G401 (cell line): ENCODE measurements around the gene BRSK2. TPM values are rescaled to one million over a fixed set of nuclear protein-coding genes. Genes with fewer than 3 reads are reported as not detected.
A peak's percentile ranks its signal among the peaks of the same experiment; 100 is the strongest.
"Not testable (repeated sequence)": the region's sequence is repeated elsewhere in the genome, so short reads cannot be mapped to it uniquely, and the experiment has no call there.

Source experiments
- DNase-seq: peaks from one replicate; pipeline ENCODE4 v3.0.0-alpha.2; 2015; ENCODE audit warnings: low spot score
- in situ Hi-C: cut with HindIII; loops from 2 replicates; pipeline ENCODE4 v1.10.0; 2016; ENCODE audit warnings: low sequenced_read_pairs, mixed read lengths
- total RNA-seq: library from RNA; depleted of rRNA; stranded (reverse); fragments of >200 nt; shearing (Covaris generic); gene quantifications from 2 replicates; pipeline ENCODE4 v1.2.3, GENCODE V29; 2014; rRNA removed

The BRSK2 gene
- total RNA-seq, result 5.2 and 9.2 TPM in 2 replicates

- no peak for DNase-seq
- in situ Hi-C loops, result no loop called here
These were observed at the start of gene BRSK2 for GRCh38 chr11:1389932-1390568. BRSK2 (plus strand) TSS chr11:1389934; CDS start chr11:1390285, 351 bp downstream.

- in situ Hi-C loops, result no loop called here
These were observed 49.6 kb upstream of the BRSK2 start for GRCh38 chr11:1340111-1340510.

GRCh38 chr11:1341226-1341625, 48.5 kb upstream of the BRSK2 start:
- DNase-seq, in situ Hi-C loops: not testable (repeated sequence)

More at GRCh38 chr11:1340111-1340510, 49.6 kb upstream of the BRSK2 start:
- DNase-seq, result no peak

DNA sequence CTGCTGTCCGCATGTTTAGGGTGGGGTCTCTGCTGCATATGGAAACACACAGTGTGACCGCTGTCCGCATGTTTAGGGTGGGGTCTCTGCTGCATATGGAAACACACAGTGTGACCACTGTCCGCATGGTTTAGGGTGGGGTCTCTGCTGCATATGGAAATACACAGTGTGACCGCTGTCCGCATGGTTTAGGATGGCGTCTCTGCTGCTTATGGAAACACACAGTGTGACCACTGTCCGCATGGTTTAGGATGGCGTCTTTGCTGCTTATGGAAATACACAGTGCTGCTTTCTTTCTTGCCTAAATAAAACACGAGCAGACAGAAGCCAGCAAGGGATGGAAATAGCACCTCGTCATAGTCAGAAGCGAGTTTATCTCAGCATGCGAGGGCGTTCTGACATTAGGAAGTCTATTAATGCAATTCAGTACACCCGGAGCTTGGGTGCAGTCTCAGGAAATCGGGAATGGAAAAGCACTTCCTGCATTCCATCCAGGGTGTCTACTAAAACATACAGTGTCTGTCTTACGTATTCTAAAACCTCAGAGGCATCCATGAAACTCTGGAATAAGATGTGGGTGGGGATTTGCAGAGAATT, 47.7 kb upstream of the BRSK2 start:
- no peak for DNase-seq
- in situ Hi-C loops, result no loop called here

- no peak for DNase-seq
- in situ Hi-C loops, result no loop called here
These were observed 46.8 kb upstream of the BRSK2 start for GRCh38 chr11:1342946-1343345.

DNA sequence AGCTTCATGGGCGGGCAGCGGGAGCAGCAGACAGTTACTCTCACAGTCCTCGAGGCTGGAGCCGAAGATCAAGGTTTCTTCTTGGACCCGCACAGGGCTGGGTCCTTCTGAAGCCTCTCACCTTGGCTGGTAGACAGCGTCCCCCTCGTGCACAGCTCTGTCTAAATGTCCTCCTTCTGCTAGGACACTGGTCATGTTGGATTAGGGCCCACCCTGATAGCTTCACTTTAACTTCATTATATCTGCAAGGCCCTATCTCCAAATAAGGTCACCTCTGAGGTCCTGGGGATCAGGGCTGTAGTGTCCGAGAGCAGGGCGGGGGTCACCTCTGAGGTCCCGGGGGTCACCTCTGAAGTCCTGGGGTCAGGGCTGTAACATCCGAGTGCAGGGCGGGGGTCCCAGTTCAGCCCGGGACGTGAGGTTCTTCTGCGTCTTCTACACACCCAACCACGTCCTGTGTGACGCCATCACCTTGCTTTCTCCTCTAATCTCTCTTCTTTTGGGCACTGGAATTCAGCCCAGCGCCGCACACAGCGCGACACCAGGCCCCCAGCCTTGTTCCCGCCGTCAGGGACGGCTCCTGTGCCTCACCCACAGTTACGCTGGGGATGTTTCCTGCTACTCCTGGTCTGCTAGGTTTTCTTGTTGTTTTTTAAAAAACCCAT, 46.2 kb upstream of the BRSK2 start:
- no peak for DNase-seq
- in situ Hi-C loops, result no loop called here

DNA sequence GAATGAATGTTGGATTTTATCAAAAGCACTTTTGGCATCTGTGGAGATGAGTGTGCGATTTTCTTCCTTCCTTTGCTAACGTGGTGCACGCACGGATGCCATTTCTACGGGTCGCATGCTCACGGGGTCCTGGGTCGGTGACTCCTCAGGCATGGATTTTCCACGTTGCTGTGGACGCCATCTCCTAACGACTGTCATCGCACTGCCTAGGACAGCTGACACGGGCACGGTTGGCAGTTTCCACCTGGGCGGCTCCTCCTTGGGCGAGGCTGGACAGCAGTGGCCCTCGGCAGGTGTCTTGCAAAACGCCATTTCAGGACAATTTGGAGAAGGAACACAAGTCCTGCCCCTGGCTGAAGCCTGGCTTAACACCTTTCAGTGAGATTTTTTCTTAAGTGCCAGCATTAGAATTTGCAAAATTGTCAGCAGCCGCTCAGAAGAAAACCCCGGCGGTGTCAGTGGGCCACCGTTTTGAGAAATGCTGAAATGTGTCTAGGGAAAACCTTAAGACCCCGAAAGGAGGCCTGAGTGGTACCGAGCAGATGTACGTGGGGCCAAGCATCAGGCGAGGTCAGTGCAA, 45.6 kb upstream of the BRSK2 start:
- in situ Hi-C loops, result no loop called here
- no peak for DNase-seq

GRCh38 chr11:1345737-1346513, 43.8 kb upstream of the BRSK2 start:
- DNase-seq, result no peak
- in situ Hi-C loops, result no loop called here

GRCh38 chr11:1346669-1347390, 42.9 kb upstream of the BRSK2 start:
- in situ Hi-C loops, result no loop called here
- no peak for DNase-seq

- in situ Hi-C loops, DNase-seq: not testable (repeated sequence)
These were observed 42.2 kb upstream of the BRSK2 start for GRCh38 chr11:1347411-1347999.

GRCh38 chr11:1348146-1348795, 41.5 kb upstream of the BRSK2 start:
- DNase-seq, result no peak
- in situ Hi-C loops, result no loop called here

DNA sequence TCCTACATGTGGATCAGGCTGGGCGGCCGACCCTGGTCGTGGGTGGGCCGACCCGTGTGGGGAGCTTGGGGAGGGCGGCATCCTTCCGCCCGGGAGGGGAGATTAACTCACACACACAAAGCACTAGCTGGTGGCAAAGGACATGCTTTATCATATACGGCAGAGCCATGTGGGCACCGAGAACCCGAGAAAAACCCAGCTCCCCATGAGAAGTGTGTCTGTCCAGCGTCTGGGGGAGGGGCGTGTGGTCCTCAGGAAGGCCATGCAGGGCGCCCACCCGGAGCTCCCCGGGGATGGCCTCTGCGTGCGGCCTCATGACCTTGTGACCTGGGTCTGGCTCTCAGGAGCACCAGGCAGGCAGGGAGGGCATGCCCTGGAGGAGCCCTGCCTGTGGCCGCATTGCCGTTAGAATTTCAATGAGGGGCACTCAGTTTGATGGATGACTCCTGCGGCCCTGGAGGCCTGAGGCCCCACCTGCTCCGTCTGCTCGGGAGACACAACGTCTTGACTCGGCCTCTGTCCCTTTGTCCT, 40.9 kb upstream of the BRSK2 start:
- DNase-seq, result no peak

DNA sequence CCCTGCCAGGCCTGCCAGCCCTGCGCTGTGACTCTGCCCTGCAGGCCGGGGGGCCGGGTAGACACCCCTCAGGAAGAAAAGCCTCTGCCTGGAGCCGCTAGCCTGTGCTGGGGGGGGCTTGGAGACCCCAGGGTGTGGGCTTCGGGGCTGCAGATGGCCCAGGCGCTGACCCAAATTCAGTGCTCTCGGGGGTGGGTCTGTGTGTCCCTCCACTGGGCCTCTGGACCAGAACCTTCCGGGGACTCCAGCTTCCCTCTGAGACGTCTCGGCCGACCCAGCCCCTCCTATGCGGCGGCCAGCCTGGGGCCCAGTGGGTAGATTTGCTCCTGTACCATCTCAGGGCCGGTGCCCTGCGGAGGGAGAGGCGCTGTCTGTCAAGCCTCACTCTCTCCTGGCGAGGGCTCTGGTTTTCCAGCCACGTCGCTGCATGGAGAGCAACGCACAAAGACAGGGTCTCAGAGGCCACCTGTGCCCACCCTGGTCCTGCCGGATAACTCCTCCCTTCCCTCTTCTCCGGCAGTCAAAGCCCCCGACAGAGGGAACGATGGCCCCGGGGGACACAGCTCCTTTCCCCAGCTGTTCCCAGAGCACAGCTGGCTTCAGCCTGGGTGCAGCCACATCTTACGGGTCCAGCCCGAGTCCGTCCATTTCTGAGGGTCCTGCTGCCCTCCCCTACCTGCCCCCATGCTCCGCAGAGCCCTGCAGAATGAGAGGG, 40.2 kb upstream of the BRSK2 start:
- in situ Hi-C loops, result no loop called here
- no peak for DNase-seq

More for the DNA sequence above, 40.9 kb upstream of the BRSK2 start:
- in situ Hi-C loops, result no loop called here

- in situ Hi-C loops, result no loop called here
- no peak for DNase-seq
These were observed 39.5 kb upstream of the BRSK2 start for GRCh38 chr11:1350086-1350725.

DNA sequence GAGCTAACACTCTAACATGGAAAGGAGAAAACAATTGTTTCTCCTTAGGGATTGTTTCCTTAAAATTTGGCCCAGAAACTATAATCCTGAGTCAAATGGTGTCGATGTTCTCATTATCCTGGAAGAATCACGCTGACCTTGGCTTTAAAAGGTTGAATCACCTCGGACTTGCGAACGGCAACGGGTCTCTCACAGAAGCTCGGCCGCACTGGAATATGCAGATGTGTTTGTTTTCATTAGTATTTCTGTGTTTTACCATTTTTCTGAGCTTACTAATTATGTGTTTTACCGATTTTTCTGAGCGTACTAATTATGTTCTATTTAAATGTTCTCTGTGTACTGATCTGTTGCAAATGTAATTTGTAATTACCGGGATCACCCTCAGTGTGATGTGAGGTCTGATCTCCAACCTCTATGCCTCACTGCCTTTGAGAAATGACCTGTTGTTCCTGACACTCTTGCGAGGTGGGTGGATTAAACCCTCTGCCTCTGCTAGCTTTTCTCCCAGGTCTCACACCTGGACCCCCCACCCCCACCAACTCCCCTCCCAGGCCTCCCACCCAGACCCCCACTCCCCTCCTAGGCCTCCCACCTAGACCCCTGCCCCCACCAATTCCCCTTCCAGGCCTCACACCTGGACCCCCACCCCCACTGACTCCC, 38.3 kb upstream of the BRSK2 start:
- in situ Hi-C loops, result no loop called here
- DNase-seq, result peak; percentile 49

DNA sequence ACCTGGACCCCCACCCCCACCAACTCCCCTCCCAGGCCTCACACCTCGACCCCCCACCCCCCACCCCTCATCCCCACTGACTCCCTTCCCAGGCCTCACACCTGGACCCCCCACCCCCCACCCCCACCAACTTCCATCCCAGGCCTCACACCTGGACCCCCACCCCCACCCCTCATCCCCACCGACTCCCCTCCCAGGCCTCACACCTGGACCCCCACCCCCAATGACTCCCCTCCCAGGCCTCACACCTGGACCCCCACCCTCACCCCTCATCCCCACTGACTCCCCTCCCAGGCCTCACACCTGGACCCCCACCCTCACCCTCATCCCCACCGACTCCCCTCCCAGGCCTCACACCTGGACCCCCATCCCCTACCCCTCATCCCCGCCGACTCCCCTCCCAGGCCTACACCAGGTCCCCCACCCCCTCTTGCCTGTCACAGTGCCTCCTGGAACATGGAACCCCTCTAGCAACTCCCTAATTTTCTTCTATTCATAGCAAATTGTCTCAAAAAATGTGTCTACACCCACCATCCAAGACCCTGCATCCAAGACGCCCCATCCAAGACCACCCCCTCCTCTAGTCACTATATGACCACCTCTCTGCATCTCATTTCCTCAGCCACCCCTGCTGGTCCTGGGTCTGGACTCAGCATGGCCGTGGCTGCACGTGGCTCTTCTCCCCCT, 36.9 kb upstream of the BRSK2 start:
- no peak for DNase-seq
- in situ Hi-C loops, result no loop called here
